GM21576 (cell line): ENCODE results near the gene RANBP3.
A peak's percentile ranks its signal among the peaks of the same experiment; 100 is the strongest.

Source experiments
- ATAC-seq: cut with Tn5 transposase; IDR thresholded peaks from one replicate; pipeline ENCODE4 v1.9.1; 2021; ENCODE audit warnings: mild to moderate bottlenecking, moderate library complexity; ENCODE audit not compliant: unreplicated experiment

Gene RANBP3

GRCh38 chr19:5932146-5932545 lies 45.8 kb downstream of the RANBP3 start:
- no peak for ATAC-seq

DNA sequence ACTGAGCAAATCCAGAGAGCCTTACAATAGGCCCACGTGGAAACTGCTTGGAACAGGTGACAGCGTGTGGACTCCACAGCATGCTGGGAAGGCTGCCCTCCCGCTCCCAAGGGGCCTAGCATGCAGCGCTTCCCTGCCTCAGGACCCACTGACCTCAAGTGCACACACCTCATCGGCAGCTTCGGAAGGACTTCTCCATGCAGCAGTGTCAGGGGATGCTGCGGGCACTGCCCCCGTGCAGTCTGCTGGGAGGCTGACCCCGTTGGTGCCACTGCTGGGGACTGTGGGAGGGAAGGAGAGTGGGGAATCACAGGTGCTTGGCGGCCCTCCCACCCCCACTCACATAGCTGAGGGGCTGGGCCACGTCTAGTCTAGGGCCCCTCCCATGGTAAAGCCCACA lies 46.7 kb downstream of the RANBP3 start:
- ATAC-seq = no peak

GRCh38 chr19:5929625-5930024 lies 48.3 kb downstream of the RANBP3 start:
- ATAC-seq = no peak

GRCh38 chr19:5929179-5929578 lies 48.8 kb downstream of the RANBP3 start:
- no peak for ATAC-seq

GRCh38 chr19:5927441-5927821 lies 50.5 kb downstream of the RANBP3 start:
- peak; percentile 72 for ATAC-seq

DNA sequence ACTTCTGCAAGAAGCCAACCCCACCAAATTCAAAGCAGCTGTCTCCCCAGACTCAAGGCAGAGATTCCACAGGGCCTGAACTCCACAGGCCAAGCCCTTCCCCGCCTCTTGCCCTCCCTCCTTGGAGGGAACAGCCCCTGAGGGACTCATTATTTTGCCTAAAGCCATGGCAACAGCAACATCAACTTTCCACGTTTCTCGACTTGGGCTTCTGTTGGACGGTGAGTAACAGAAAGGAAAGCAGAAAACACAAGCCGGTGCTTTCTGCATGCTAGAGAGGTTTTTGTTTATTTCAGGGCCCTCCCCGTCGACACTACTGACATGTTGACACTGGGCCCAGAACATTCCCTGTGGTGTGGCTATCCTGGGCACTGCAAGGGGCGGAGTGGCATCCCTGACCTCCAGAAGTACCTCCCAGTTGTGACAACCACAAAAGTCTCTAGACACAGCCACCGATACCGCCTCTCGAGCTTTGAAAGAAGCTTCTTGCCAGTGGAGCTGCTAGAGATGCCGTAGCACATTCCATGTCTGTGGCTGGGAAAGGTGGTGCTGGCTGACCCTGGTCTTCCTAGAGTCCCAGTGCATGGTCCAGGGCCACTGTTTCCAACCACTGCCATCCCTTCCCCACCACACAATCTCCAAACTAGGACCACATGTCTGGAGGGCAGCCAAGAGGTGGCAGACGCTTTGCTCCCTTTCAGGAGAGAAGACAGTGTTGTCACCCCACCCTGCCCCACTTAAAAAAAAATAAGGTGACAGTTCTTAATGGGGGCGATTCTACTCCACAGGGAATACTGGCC lies 51.1 kb downstream of the RANBP3 start:
- no peak for ATAC-seq

- ATAC-seq = no peak
Measured at GRCh38 chr19:5925830-5926427, 52.0 kb downstream of the RANBP3 start.

GRCh38 chr19:5923356-5923755 lies 54.6 kb downstream of the RANBP3 start:
- no peak for ATAC-seq

- no peak for ATAC-seq
Measured at GRCh38 chr19:5922161-5922545, 55.8 kb downstream of the RANBP3 start.

DNA sequence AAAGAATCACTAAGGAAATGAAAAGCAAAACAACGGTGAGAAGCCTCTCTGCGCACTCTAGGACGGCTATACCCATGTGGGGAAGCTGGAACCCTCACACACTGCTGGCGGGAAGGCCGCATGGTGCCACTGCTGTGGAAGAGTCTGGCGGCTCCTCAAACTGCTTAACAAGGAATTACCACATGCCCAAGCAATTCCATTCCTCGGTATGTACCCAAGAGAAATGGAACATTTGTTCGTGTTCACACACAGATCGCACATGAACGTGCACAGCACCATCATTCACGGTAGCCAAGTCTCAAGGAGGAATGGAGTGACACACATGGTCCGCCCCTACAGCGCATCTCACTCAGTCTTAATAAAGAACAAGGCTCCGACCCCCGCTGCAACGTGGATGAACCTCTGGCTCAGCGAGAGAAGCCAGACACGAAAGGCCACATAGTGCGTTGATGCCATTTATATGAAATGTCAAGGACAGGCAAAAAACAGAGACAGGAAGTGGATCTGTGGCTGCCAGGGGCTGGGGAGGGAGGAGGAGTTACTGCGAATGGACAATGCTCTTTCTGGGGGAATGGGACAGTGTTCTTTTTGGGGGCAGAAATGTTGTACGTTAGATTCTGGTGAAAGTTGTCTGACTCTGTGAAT lies 56.3 kb downstream of the RANBP3 start:
- ATAC-seq = no peak

DNA sequence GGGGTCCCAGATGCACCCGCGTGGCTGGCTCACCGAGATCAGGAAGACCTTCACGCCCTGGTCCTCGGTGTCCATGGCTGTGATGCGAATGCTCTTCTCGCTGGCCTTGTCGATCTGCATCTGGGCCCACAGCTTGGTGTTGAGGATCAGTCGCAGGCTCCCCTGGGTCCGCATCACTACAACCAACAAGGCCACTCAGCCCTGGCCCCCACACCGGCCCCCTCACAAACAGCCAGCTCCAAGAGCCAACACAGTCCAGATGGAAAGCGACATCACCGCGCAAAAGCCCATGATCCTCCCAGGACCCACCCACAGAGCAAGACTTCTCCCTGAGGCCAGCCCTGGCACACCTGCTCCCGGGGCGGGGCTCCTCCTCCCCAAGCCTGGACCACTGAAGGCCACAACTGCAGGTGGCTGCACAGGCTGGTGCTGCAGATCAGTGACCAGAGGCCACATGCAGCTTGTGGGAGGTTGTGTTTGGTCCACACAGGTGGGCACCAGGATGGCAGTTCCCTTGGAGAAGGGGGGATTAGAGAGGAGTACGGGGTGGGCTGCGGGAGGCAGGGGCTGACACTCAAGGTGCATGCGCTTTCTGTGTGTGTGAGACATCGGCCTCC lies 59.4 kb downstream of the RANBP3 start:
- ATAC-seq = no peak

DNA sequence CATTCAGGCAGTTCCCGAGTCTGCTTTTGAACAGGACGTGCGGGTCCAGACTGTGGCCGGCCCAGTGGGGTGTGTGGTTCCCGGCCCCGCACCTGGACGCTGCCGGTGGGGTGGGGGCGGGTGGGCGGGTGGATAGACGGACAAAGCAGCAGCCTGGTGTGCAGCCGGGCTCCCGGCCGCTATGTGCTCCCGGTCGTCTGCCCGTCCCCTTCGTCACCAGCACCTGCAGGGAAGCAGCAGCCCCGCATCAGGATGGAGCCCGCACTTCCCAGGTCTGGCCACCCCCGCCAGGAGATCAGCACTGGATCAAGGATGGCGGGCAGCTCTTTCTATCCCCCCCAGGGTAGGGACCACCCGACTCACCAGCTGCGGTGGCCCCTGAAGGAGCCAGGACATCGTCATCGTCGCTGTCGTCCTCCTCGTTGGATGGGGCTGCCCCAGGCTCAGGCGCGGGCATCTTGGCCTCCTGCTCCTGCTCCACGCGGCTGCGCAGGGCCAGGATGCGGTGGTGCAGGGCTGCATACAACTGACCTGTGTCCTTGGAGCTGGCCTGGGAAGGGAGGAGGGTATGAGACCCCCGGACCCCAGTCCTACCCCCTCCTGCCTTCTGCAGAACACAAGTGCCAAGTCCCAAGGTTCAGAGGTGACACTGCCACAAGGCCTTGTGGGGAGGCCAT lies 60.4 kb downstream of the RANBP3 start:
- no peak for ATAC-seq

GRCh38 chr19:5916181-5916708 lies 61.7 kb downstream of the RANBP3 start:
- no peak for ATAC-seq

GRCh38 chr19:5915782-5916165 lies 62.2 kb downstream of the RANBP3 start:
- ATAC-seq = no peak

DNA sequence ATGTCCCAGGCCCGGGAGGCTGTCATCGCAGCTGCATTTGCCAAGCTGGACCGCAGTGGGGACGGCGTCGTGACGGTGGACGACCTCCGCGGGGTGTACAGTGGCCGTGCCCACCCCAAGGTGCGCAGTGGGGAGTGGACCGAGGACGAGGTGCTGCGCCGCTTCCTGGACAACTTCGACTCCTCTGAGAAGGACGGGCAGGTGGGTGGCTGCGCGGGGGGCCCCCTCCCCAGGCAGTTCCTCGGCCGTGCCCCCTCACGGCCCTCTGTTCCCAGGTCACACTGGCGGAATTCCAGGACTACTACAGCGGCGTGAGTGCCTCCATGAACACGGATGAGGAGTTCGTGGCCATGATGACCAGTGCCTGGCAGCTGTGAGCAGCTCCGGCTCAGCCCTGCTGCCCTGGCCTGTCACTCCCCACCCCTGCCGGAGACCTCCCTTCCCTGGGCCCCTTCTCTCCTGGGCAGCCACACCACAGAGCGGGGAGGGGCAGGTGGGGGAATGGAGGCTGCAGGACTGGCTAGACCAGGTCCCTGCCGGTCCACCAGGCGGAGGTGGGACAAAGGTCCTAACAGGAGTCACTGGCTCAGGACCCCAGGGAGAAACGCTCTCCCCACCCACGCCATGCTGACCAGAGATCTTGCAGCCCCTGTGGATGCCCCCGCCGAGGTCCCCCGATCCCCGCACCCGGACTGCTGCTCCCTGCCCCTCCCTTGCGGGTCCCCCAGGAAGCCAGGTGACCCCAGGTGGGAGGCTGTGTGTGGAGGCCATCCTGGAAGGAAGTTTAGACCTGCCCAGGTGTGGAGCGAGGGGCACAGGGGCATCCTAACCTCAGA lies 62.8 kb downstream of the RANBP3 start:
- ATAC-seq = no peak

DNA sequence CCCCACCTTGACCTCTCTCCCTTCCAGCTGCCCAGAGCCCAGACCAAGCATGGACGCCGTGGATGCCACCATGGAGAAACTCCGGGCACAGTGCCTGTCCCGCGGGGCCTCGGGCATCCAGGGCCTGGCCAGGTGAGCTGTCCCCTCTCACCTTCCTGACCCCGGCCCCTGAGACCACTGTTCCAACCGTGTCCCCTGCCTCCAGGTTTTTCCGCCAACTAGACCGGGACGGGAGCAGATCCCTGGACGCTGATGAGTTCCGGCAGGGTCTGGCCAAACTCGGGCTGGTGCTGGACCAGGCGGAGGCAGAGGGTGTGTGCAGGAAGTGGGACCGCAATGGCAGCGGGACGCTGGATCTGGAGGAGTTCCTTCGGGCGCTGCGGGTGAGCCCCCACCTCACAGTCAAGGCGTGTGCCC lies 63.6 kb downstream of the RANBP3 start:
- ATAC-seq = no peak

GRCh38 chr19:5913739-5914357 lies 64.1 kb downstream of the RANBP3 start, which contains the start of gene CAPS:
TSS of gene CAPS (plus strand) at chr19:5914254. CDS start at chr19:5914407, 153 bp downstream.
- no peak for ATAC-seq

GRCh38 chr19:5911366-5911765 lies 66.6 kb downstream of the RANBP3 start:
- no peak for ATAC-seq

DNA sequence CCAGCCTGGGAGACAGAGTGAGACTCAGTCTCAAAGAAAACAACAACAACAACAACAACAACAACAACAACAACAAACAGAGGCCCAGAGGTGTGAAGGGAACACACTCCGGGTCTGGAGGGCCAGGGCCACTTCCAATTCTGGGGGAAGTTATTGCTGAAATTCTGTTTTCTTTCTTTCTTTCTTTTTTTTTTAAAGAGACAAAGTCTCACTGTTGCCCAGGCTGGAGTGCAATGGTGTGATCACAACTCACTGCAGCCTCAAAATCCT lies 67.4 kb downstream of the RANBP3 start:
- no peak for ATAC-seq
